Neural cell (in vitro differentiated cells): ENCODE data around the gene PPCDC. TPM values are rescaled to one million over a fixed set of nuclear protein-coding genes. Genes with fewer than 3 reads are reported as not detected.

ENCODE experiments used
- H2AFZ ChIP-seq: fragments of 200-600, 300-800 bp; sonication (generic), shearing (Covaris generic); 2 replicates; pipeline ENCODE4 v1.6.0; 2014; ENCODE audit warnings: low read depth, mild to moderate bottlenecking, antibody characterized with exemption, low read length, moderate library complexity
- H3F3A ChIP-seq: fragments of 200-600 bp; shearing (Covaris generic); 2 replicates; pipeline ENCODE4 v1.6.1; 2016; ENCODE audit warnings: mild to moderate bottlenecking, moderate library complexity, mixed read lengths, antibody characterized with exemption, low read length; ENCODE audit not compliant: insufficient read depth, poor library complexity, severe bottlenecking
- H3K27ac ChIP-seq: fragments of 200-600, 300-800 bp; sonication (generic), shearing (Covaris generic); 2 replicates; pipeline ENCODE4 v1.5.1; 2014; ENCODE audit warnings: mild to moderate bottlenecking, low read length, moderate library complexity
- H3K27me3 ChIP-seq: fragments of 300-800, 200-600 bp; sonication (generic), shearing (Covaris generic); 2 replicates; pipeline ENCODE4 v1.6.0; 2014; ENCODE audit warnings: mild to moderate bottlenecking, low read depth, low read length, moderate library complexity; ENCODE audit not compliant: insufficient read depth
- H3K36me3 ChIP-seq: fragments of 300-800, 200-600 bp; sonication (generic), shearing (Covaris generic); 2 replicates; pipeline ENCODE4 v1.5.1; 2014; ENCODE audit warnings: mild to moderate bottlenecking, antibody characterized with exemption, low read length, moderate library complexity; ENCODE audit not compliant: insufficient read depth
- H3K4me2 ChIP-seq: fragments of 300-800, 200-600 bp; sonication (generic), shearing (Covaris generic); 2 replicates; pipeline ENCODE4 v1.6.0; 2014; ENCODE audit warnings: mild to moderate bottlenecking, low read length
- H3K4me3 ChIP-seq: fragments of 300-800, 200-600 bp; sonication (generic), shearing (Covaris generic); 2 replicates; pipeline ENCODE4 v1.5.1; 2014; ENCODE audit warnings: mild to moderate bottlenecking, low read length, moderate library complexity
- H3K79me2 ChIP-seq: fragments of 200-600 bp; shearing (Covaris generic); replicated peaks from 2 replicates; pipeline ENCODE4 v1.6.0; 2014; ENCODE audit warnings: mild to moderate bottlenecking, low read length, moderate library complexity; ENCODE audit not compliant: insufficient read depth
- H3K9ac ChIP-seq: fragments of 300-800, 200-600 bp; sonication (generic), shearing (Covaris generic); 2 replicates; pipeline ENCODE4 v1.6.1; 2016; ENCODE audit warnings: mild to moderate bottlenecking, low read length, mixed read lengths
- H3K9me2 ChIP-seq: fragments of 200-600 bp; shearing (Covaris generic); 2 replicates; pipeline ENCODE4 v1.6.1; 2016; ENCODE audit warnings: mild to moderate bottlenecking, low read length, mixed read lengths; ENCODE audit not compliant: insufficient read depth
- H3K9me3 ChIP-seq: fragments of 200-600, 300-800 bp; sonication (generic), shearing (Covaris generic); 2 replicates; pipeline ENCODE4 v1.6.1; 2016; ENCODE audit warnings: mild to moderate bottlenecking, mixed run types, low read length, moderate library complexity, mixed read lengths
- H4K20me1 ChIP-seq: fragments of 200-600 bp; shearing (Covaris generic); 2 replicates; pipeline ENCODE4 v1.6.1; 2016; ENCODE audit warnings: mild to moderate bottlenecking, mixed run types; ENCODE audit not compliant: insufficient read depth
- EP300 ChIP-seq: fragments of 450-650 bp; conservative IDR thresholded peaks from 2 replicates; pipeline ENCODE4 v1.6.1; 2014; ENCODE audit warnings: antibody characterized with exemption, mild to moderate bottlenecking, moderate library complexity; ENCODE audit not compliant: poor library complexity, severe bottlenecking
- EZH2 ChIP-seq: fragments of 200-600, 300-800 bp; shearing (Covaris generic), sonication (generic); IDR thresholded peaks from 2 replicates; pipeline ENCODE4 v1.6.1; 2014; ENCODE audit warnings: antibody characterized with exemption, low read length, borderline replicate concordance, mild to moderate bottlenecking; ENCODE audit not compliant: insufficient read depth, poor library complexity, severe bottlenecking
- MXI1 ChIP-seq: fragments of 450-650 bp; conservative IDR thresholded peaks from 2 replicates; pipeline ENCODE4 v1.6.1; 2014; ENCODE audit warnings: antibody characterized with exemption, mild to moderate bottlenecking; ENCODE audit not compliant: poor library complexity, severe bottlenecking
- POLR2AphosphoS5 ChIP-seq: IDR thresholded peaks from 2 replicates; pipeline ENCODE4 v1.6.1; 2012
- RAD21 ChIP-seq: fragments of 450-650 bp; conservative IDR thresholded peaks from 2 replicates; pipeline ENCODE4 v1.6.1; 2014; ENCODE audit warnings: antibody characterized with exemption, mild to moderate bottlenecking, moderate library complexity
- SMC3 ChIP-seq: fragments of 450-650 bp; conservative IDR thresholded peaks from 2 replicates; pipeline ENCODE4 v1.6.1; 2014; ENCODE audit warnings: antibody characterized with exemption, mild to moderate bottlenecking, moderate library complexity; ENCODE audit not compliant: poor library complexity
- TAF1 ChIP-seq: IDR thresholded peaks from 2 replicates; pipeline ENCODE4 v1.6.1; 2012; ENCODE audit warnings: low read depth
- polyA plus RNA-seq: library from polyadenylated mRNA; depleted of rRNA; stranded (reverse); fragments of >200 nt; gene quantifications from 2 replicates; pipeline ENCODE4 v1.2.3, GENCODE V29; 2014
- TF ChIP-seq, protein P1 (sequence below): IDR thresholded peaks from 2 replicates; pipeline ENCODE4 v1.6.1; 2012; ENCODE audit warnings: borderline replicate concordance
- TF ChIP-seq, protein P2 (sequence below): fragments of 450-650 bp; IDR thresholded peaks from 2 replicates; pipeline ENCODE4 v1.5.1; 2014; ENCODE audit warnings: antibody characterized with exemption, mild to moderate bottlenecking, moderate library complexity; ENCODE audit not compliant: poor library complexity, severe bottlenecking

Gene PPCDC
- polyA plus RNA-seq, 1 donor from 2014 or later = 13.6 TPM

DNA sequence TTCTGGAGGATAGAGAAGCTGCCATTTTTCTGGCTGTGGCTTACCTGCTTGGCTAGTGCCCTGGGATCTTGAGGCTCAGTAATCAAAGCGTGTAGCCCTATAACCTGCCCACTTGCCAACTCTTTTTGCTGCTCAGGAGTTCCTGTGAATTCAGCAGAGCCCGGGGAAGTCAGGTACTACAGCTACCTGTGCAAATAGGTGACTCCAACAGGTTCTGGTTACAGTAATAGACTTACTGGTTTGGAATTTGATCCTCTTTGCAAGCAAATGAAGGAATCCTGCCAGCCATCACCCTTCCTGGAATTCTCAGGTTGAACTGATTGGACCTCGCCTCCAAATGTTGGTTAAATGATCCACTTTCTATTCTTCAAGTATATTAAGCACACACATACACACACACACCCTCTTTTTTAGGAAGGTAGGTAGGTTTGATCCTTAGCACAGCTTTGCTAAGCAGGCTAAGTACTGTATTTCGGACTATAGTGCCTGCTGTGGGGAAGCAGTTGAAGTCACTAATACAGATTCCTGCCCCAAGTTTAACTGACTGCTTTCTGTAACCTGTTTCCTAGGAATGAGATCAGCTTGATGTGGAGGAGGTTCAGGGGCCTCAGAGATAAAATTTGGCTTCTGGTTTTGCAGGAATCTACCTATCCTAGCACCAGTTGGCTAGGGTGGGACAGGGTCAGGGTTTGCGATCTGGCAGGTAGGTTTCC lies 2.3 kb downstream of the PPCDC start:
- TF ChIP-seq RAD21 (no peak), TAF1 (no peak), MXI1 (no peak)
- TF ChIP-seq, protein P1, sequence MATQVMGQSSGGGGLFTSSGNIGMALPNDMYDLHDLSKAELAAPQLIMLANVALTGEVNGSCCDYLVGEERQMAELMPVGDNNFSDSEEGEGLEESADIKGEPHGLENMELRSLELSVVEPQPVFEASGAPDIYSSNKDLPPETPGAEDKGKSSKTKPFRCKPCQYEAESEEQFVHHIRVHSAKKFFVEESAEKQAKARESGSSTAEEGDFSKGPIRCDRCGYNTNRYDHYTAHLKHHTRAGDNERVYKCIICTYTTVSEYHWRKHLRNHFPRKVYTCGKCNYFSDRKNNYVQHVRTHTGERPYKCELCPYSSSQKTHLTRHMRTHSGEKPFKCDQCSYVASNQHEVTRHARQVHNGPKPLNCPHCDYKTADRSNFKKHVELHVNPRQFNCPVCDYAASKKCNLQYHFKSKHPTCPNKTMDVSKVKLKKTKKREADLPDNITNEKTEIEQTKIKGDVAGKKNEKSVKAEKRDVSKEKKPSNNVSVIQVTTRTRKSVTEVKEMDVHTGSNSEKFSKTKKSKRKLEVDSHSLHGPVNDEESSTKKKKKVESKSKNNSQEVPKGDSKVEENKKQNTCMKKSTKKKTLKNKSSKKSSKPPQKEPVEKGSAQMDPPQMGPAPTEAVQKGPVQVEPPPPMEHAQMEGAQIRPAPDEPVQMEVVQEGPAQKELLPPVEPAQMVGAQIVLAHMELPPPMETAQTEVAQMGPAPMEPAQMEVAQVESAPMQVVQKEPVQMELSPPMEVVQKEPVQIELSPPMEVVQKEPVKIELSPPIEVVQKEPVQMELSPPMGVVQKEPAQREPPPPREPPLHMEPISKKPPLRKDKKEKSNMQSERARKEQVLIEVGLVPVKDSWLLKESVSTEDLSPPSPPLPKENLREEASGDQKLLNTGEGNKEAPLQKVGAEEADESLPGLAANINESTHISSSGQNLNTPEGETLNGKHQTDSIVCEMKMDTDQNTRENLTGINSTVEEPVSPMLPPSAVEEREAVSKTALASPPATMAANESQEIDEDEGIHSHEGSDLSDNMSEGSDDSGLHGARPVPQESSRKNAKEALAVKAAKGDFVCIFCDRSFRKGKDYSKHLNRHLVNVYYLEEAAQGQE = no peak
- TF ChIP-seq, protein P2, sequence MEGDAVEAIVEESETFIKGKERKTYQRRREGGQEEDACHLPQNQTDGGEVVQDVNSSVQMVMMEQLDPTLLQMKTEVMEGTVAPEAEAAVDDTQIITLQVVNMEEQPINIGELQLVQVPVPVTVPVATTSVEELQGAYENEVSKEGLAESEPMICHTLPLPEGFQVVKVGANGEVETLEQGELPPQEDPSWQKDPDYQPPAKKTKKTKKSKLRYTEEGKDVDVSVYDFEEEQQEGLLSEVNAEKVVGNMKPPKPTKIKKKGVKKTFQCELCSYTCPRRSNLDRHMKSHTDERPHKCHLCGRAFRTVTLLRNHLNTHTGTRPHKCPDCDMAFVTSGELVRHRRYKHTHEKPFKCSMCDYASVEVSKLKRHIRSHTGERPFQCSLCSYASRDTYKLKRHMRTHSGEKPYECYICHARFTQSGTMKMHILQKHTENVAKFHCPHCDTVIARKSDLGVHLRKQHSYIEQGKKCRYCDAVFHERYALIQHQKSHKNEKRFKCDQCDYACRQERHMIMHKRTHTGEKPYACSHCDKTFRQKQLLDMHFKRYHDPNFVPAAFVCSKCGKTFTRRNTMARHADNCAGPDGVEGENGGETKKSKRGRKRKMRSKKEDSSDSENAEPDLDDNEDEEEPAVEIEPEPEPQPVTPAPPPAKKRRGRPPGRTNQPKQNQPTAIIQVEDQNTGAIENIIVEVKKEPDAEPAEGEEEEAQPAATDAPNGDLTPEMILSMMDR = no peak
- no peak overlapping the region for H3K4me2 ChIP-seq
- no peaks in the 10 kb centered on the region for H3F3A ChIP-seq
- H3K27me3 ChIP-seq = no peaks in the 10 kb centered on the region
- H3K27ac ChIP-seq = no peak overlapping the region
- no peak overlapping the region for H2AFZ ChIP-seq
- no peaks in the 10 kb centered on the region for H3K9me2 ChIP-seq
- H3K79me2 ChIP-seq = peaks cover 4% of the 10 kb centered on the region
- no peak overlapping the region for H3K9ac ChIP-seq
- no peak overlapping the region for H3K4me3 ChIP-seq
- no peaks in the 10 kb centered on the region for H3K36me3 ChIP-seq
- H3K9me3 ChIP-seq = no peaks in the 10 kb centered on the region
- H4K20me1 ChIP-seq = no peaks in the 10 kb centered on the region

DNA sequence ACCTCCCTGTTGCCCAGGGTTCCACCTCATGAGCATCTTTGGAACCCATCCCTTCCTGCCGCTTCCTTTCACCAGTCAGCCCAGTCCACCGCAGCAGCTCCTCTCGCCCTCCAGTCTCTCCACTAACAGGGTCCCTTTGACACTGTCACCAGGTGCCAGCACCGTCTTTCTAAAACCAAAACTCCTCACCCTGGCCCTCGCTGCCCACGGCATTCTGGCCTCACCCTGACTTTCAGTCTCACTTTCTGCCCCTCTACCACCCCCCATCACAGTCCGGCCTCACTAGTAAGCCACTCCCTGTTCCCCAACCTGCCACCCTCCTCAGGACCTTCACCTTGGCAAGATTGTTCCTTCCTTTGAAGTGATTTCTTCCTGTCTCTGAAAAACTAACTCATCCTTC lies 4.2 kb downstream of the PPCDC start:
- no peak overlapping the region for H2AFZ ChIP-seq
- H3K9ac ChIP-seq = no peak overlapping the region
- no peaks in the 10 kb centered on the region for H3K36me3 ChIP-seq
- no peaks in the 10 kb centered on the region for H4K20me1 ChIP-seq
- no peaks in the 10 kb centered on the region for H3K27me3 ChIP-seq
- no peaks in the 10 kb centered on the region for H3K9me3 ChIP-seq
- no peak overlapping the region for H3K4me2 ChIP-seq
- no peak for TF ChIP-seq POLR2AphosphoS5
- no peak for TF ChIP-seq SMC3
- H3K4me3 ChIP-seq = no peak overlapping the region
- H3K9me2 ChIP-seq = no peaks in the 10 kb centered on the region
- no peaks in the 10 kb centered on the region for H3F3A ChIP-seq
- H3K79me2 ChIP-seq = peaks cover 4% of the 10 kb centered on the region
- no peak overlapping the region for H3K27ac ChIP-seq

DNA sequence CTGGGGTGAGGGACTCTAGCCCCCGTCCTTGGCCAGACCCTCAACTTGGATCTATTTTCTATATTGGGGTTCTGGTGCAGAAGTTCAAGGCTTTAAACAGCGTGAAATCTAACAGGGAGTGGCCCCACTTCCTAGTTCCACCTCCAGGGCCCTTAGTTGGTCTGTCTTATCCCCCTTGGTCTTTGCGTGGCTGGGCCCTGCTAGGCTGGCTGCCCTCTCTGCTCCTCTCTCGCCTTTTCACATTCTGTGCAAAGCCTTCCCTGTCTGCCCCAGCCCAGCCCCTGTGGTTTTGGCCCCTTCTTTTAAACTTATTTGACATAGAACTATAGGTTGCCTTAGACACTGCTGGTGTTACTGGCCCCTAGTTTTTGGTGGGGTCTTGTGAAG lies 5.6 kb downstream of the PPCDC start:
- H3K27me3 ChIP-seq = no peaks in the 10 kb centered on the region
- H3K36me3 ChIP-seq = no peaks in the 10 kb centered on the region
- TF ChIP-seq, protein P2 = no peak
- TF ChIP-seq MXI1 (no peak), EP300 (no peak), POLR2AphosphoS5 (no peak), TAF1 (no peak), RAD21 (no peak), EZH2 (no peak), SMC3 (no peak)
- TF ChIP-seq, protein P1 = no peak
- no peaks in the 10 kb centered on the region for H3K9me2 ChIP-seq
- no peak overlapping the region for H3K4me2 ChIP-seq
- H4K20me1 ChIP-seq = no peaks in the 10 kb centered on the region
- peaks cover under 1% of the 10 kb centered on the region for H3K79me2 ChIP-seq
- H3K9ac ChIP-seq = no peak overlapping the region
- no peaks in the 10 kb centered on the region for H3K9me3 ChIP-seq
- no peak overlapping the region for H2AFZ ChIP-seq
- H3K4me3 ChIP-seq = no peak overlapping the region
- H3F3A ChIP-seq = no peaks in the 10 kb centered on the region
- no peak overlapping the region for H3K27ac ChIP-seq
